ENCODE results near the gene SLC35G6. TPM values are rescaled to one million over a fixed set of nuclear protein-coding genes. Genes with fewer than 3 reads are reported as not detected.
"Not testable (repeated sequence)": the region's sequence is repeated elsewhere in the genome, so short reads cannot be mapped to it uniquely, and the experiment has no call there.

SLC35G6 gene
- total RNA-seq: not detected

GRCh38 chr17:7481275-7481674 lies at the start of gene SLC35G6:
Gene SLC35G6 (plus strand): TSS chr17:7481446. CDS start chr17:7481517, 71 bp downstream.
- Mint-ChIP-seq H3K36me3 (ENCODE audit: low read depth) (peaks cover 19% of the 10 kb centered on the region), H3K4me3 (peak within 1 kb of the TSS; percentile 87), H3K27ac (peak within 1 kb of the TSS; percentile 100), H3K4me1 (peaks cover 67% of the 10 kb centered on the region)
- ChIA-PET POLR2A (interaction anchor here (0.6 to 0.7 kb wide), 4 partner anchors 10 to 692 kb away, joined by 3 to 4 read pairs (median 3); no protein-coding TSS in a partner anchor), CTCF (interaction anchor here (0.6 to 3.4 kb wide), 4 partner anchors 37 to 147 kb away, joined by 3 to 16 read pairs (median 4); no protein-coding TSS in a partner anchor)
- not testable (repeated sequence) for H3K9me3 Mint-ChIP-seq (ENCODE audit: low read depth); ATAC-seq; DNase-seq; H3K27me3 Mint-ChIP-seq
- intact Hi-C loops (cut with DNase I, micrococcal nuclease): loop anchor here (5.0 to 10.0 kb wide), 5 partner anchors 229 to 901 kb away; partner anchors contain the start of genes CTDNEP1 (in 1 of the 2), ELP5 (in 1 of the 2), PER1 (in 1 of the 2) and RNASEK (in 1 of the 2)

- POLR2A ChIA-PET: no interaction called here
- ATAC-seq (no peak), DNase-seq (no peak)
- CTCF ChIA-PET: interaction anchor here (0.6 kb wide), 1 partner anchor 151 kb away, joined by 3 read pairs; the partner anchor contains the start of gene SLC2A4
- Mint-ChIP-seq H3K9me3 (ENCODE audit: low read depth) (no peaks in the 10 kb centered on the region), H3K27me3 (no peaks in the 10 kb centered on the region), H3K27ac (no peak overlapping the region), H3K36me3 (ENCODE audit: low read depth) (peaks cover 2% of the 10 kb centered on the region), H3K4me1 (peaks cover 12% of the 10 kb centered on the region), H3K4me3 (no peak overlapping the region)
- intact Hi-C loops (cut with DNase I, micrococcal nuclease): no loop called here
These were observed 49.0 kb upstream of the SLC35G6 start for GRCh38 chr17:7432296-7432695.

- POLR2A ChIA-PET: interaction anchor here (0.5 to 3.1 kb wide), 12 partner anchors 20 to 251 kb away, joined by 3 to 13 read pairs (median 6); partner anchors contain the start of genes MPDU1, POLR2A, TMEM256 and TP53
These were observed 45.3 kb upstream of the SLC35G6 start for GRCh38 chr17:7435676-7436555.

GRCh38 chr17:7436556-7437368 lies 44.5 kb upstream of the SLC35G6 start:
- POLR2A ChIA-PET: interaction anchor here (0.5 to 3.1 kb wide), 9 partner anchors 33 to 250 kb away, joined by 3 to 13 read pairs (median 7); partner anchors contain the start of genes MPDU1, POLR2A, TMEM256 and TP53
- Mint-ChIP-seq H3K4me1 (peaks cover 37% of the 10 kb centered on the region), H3K4me3 (peak overlapping the region; percentile 92), H3K36me3 (ENCODE audit: low read depth) (peaks cover 13% of the 10 kb centered on the region), H3K9me3 (ENCODE audit: low read depth) (no peaks in the 10 kb centered on the region), H3K27ac (peak overlapping the region; percentile 92), H3K27me3 (peaks cover 21% of the 10 kb centered on the region)
- intact Hi-C loops (cut with DNase I, micrococcal nuclease): loop anchor here (1.0 to 5.0 kb wide), 7 partner anchors 43 to 784 kb away; partner anchors contain the start of genes C17orf100 (in 1 of the 2), KCTD11 (in 1 of the 2), MED31 (in 1 of the 2) and SENP3 (in 1 of the 2)
- ATAC-seq: peak; percentile 71
- DNase-seq: peak; percentile 92
- CTCF ChIA-PET: interaction anchor here (0.6 to 3.5 kb wide), 33 partner anchors 9 to 250 kb away, joined by 3 to 27 read pairs (median 4); partner anchors contain the start of genes ACAP1, CHRNB1, MPDU1 and NEURL4

More at GRCh38 chr17:7435676-7436555, 45.3 kb upstream of the SLC35G6 start:
- Mint-ChIP-seq H3K36me3 (ENCODE audit: low read depth) (peaks cover 13% of the 10 kb centered on the region), H3K4me3 (peak overlapping the region; percentile 92), H3K4me1 (peaks cover 37% of the 10 kb centered on the region), H3K9me3 (ENCODE audit: low read depth) (no peaks in the 10 kb centered on the region), H3K27me3 (peaks cover 17% of the 10 kb centered on the region), H3K27ac (peak overlapping the region; percentile 92)
- DNase-seq (peak; percentile 75), ATAC-seq (peak; percentile 23)
- intact Hi-C loops (cut with DNase I, micrococcal nuclease): loop anchor here (1.0 to 5.0 kb wide), 24 partner anchors 19 to 784 kb away; partner anchors contain the start of genes POLR2A (in 2 of the 2), SENP3 (in 2 of the 2), SLC2A4 (in 2 of the 2) and TMEM256 (in 2 of the 2)
- CTCF ChIA-PET: interaction anchor here (0.7 to 3.5 kb wide), 22 partner anchors 10 to 251 kb away, joined by 3 to 27 read pairs (median 6); partner anchors contain the start of genes ACAP1, CHRNB1, MPDU1 and NEURL4

- CTCF ChIA-PET: interaction anchor here (0.6 to 3.5 kb wide), 29 partner anchors 8 to 250 kb away, joined by 3 to 27 read pairs (median 4); partner anchors contain the start of genes ACAP1, CHRNB1, NEURL4 and PLSCR3
- no peak for DNase-seq
- no peak overlapping the region for H3K27ac Mint-ChIP-seq
These were observed 43.8 kb upstream of the SLC35G6 start for GRCh38 chr17:7437369-7437863.

GRCh38 chr17:7437950-7438614 lies 43.2 kb upstream of the SLC35G6 start:
- POLR2A ChIA-PET: interaction anchor here (0.6 to 0.7 kb wide), 2 partner anchors 46 to 245 kb away, joined by 3 read pairs; no protein-coding TSS in a partner anchor
- ATAC-seq: no peak
- intact Hi-C loops (cut with DNase I, micrococcal nuclease): loop anchor here (1.0 to 5.0 kb wide), 5 partner anchors 82 to 786 kb away; partner anchors contain the start of genes C17orf100 (in 1 of the 2), KCTD11 (in 1 of the 2), MED31 (in 1 of the 2) and SLC2A4 (in 1 of the 2)

More at GRCh38 chr17:7437369-7437863, 43.8 kb upstream of the SLC35G6 start:
- H3K27me3 Mint-ChIP-seq: peaks cover 25% of the 10 kb centered on the region
- intact Hi-C loops (cut with DNase I, micrococcal nuclease): loop anchor here (1.0 to 5.0 kb wide), 5 partner anchors 81 to 785 kb away; partner anchors contain the start of genes C17orf100 (in 1 of the 2), KCTD11 (in 1 of the 2), MED31 (in 1 of the 2) and SLC2A4 (in 1 of the 2)
- peak overlapping the region; percentile 92 for H3K4me3 Mint-ChIP-seq
- no peak for ATAC-seq
- H3K4me1 Mint-ChIP-seq: peaks cover 37% of the 10 kb centered on the region
- POLR2A ChIA-PET: interaction anchor here (0.6 to 3.1 kb wide), 7 partner anchors 34 to 249 kb away, joined by 3 to 13 read pairs (median 8); partner anchors contain the start of genes MPDU1, POLR2A, TMEM256 and TP53
- H3K9me3 Mint-ChIP-seq (ENCODE audit: low read depth): no peaks in the 10 kb centered on the region
- peaks cover 13% of the 10 kb centered on the region for H3K36me3 Mint-ChIP-seq (ENCODE audit: low read depth)

GRCh38 chr17:7438656-7439460 lies 42.4 kb upstream of the SLC35G6 start:
- no peaks in the 10 kb centered on the region for H3K9me3 Mint-ChIP-seq (ENCODE audit: low read depth)

More at GRCh38 chr17:7437950-7438614, 43.2 kb upstream of the SLC35G6 start:
- CTCF ChIA-PET: interaction anchor here (0.5 to 2.5 kb wide), 6 partner anchors 10 to 114 kb away, joined by 3 to 16 read pairs (median 3); partner anchors contain the start of genes SLC35G6, TMEM256 and ZBTB4
- peaks cover 13% of the 10 kb centered on the region for H3K36me3 Mint-ChIP-seq (ENCODE audit: low read depth)
- peak; percentile 84 for DNase-seq
- peaks cover 37% of the 10 kb centered on the region for H3K4me1 Mint-ChIP-seq
- peak overlapping the region; percentile 28 for H3K27ac Mint-ChIP-seq
- no peaks in the 10 kb centered on the region for H3K9me3 Mint-ChIP-seq (ENCODE audit: low read depth)
- H3K4me3 Mint-ChIP-seq: peak overlapping the region; percentile 68
- peaks cover 28% of the 10 kb centered on the region for H3K27me3 Mint-ChIP-seq

GRCh38 chr17:7439462-7440112 lies 41.7 kb upstream of the SLC35G6 start, which contains the start of gene FGF11:
Gene FGF11 (plus strand): TSS chr17:7439512. CDS start chr17:7439621, 109 bp downstream.
- Mint-ChIP-seq H3K27ac (peak within 1 kb of the TSS; percentile 45), H3K9me3 (ENCODE audit: low read depth) (no peaks in the 10 kb centered on the region), H3K36me3 (ENCODE audit: low read depth) (peaks cover 13% of the 10 kb centered on the region), H3K27me3 (peaks cover 31% of the 10 kb centered on the region), H3K4me3 (peak within 1 kb of the TSS; percentile 79), H3K4me1 (peaks cover 37% of the 10 kb centered on the region)
- no peak for ATAC-seq
- ChIA-PET POLR2A (interaction anchor here (0.6 kb wide), 1 partner anchor 513 kb away, joined by 3 read pairs; no protein-coding TSS in a partner anchor), CTCF (interaction anchor here (0.5 to 2.8 kb wide), 5 partner anchors 39 to 245 kb away, joined by 3 to 10 read pairs (median 5); partner anchors contain the start of gene SENP3)
- peak; percentile 24 for DNase-seq
- intact Hi-C loops (cut with DNase I, micrococcal nuclease): loop anchor here (2.0 to 5.0 kb wide), 2 partner anchors 37 to 787 kb away; partner anchors contain the start of genes C17orf100 (in 1 of the 2) and MED31 (in 1 of the 2)

More at GRCh38 chr17:7438656-7439460, 42.4 kb upstream of the SLC35G6 start:
- CTCF ChIA-PET: interaction anchor here (0.5 to 1.2 kb wide), 4 partner anchors 9 to 78 kb away, joined by 3 read pairs; no protein-coding TSS in a partner anchor
- Mint-ChIP-seq H3K27ac (no peak overlapping the region), H3K36me3 (ENCODE audit: low read depth) (peaks cover 13% of the 10 kb centered on the region), H3K27me3 (peaks cover 28% of the 10 kb centered on the region), H3K4me3 (peak overlapping the region; percentile 68), H3K4me1 (peaks cover 37% of the 10 kb centered on the region)
- no peak for DNase-seq
- intact Hi-C loops (cut with DNase I, micrococcal nuclease): loop anchor here in 1 of 2 experiments (5.0 kb wide), 1 partner anchor 787 kb away; the partner anchor contains the start of genes C17orf100 and MED31
- POLR2A ChIA-PET: interaction anchor here (0.6 to 0.7 kb wide), 2 partner anchors 46 to 244 kb away, joined by 3 read pairs; no protein-coding TSS in a partner anchor
- no peak for ATAC-seq

All from activated CD4-positive, alpha-beta T cell treated with anti-CD3 and anti-CD28 coated beads for 36 hours (primary cell).